K562 (cell line): ENCODE results near the gene PTPN11. TPM values are rescaled to one million over a fixed set of nuclear protein-coding genes. Genes with fewer than 3 reads are reported as not detected.
A peak's percentile ranks its signal among the peaks of the same experiment; 100 is the strongest.

ENCODE experiments used
- HBP1 ChIP-seq: fragments of 450-650 bp; formaldehyde crosslinking; IDR thresholded peaks from 2 replicates; pipeline ENCODE4 v1.4.0; 2022; ENCODE audit warnings: missing genetic modification characterization
- HDAC6 ChIP-seq: IDR thresholded peaks from 2 replicates; pipeline ENCODE4 v1.6.1; 2012; ENCODE audit warnings: low read depth, mild to moderate bottlenecking, control low read depth, inconsistent platforms, low read length, moderate library complexity
- HDAC8 ChIP-seq: fragments of 450-650 bp; IDR thresholded peaks from 2 replicates; pipeline ENCODE4 v1.6.1; 2016; ENCODE audit warnings: mild to moderate bottlenecking, missing genetic modification characterization, moderate library complexity, missing compliant biosample characterization
- HES1 ChIP-seq: fragments of 450-650 bp; IDR thresholded peaks from 2 replicates; pipeline ENCODE4 v1.6.1; 2016; ENCODE audit warnings: low read depth, mild to moderate bottlenecking, moderate library complexity
- HINFP ChIP-seq: fragments of 450-650 bp; conservative IDR thresholded peaks from 2 replicates; pipeline ENCODE4 v1.6.1; 2016; ENCODE audit warnings: missing genetic modification characterization, low read depth, mild to moderate bottlenecking, control low read depth, missing compliant biosample characterization
- HNRNPK ChIP-seq: fragments of 200-400 bp; formaldehyde crosslinking; IDR thresholded peaks from one replicate; pipeline ENCODE4 v1.6.1; 2018; ENCODE audit warnings: mild to moderate bottlenecking, low read depth, low read length; ENCODE audit not compliant: poor library complexity, severe bottlenecking
- MEIS2 ChIP-seq: fragments of 450-650 bp; IDR thresholded peaks from 2 replicates; pipeline ENCODE4 v1.6.1; 2014; ENCODE audit warnings: mild to moderate bottlenecking; ENCODE audit not compliant: partially characterized antibody
- MITF ChIP-seq: IDR thresholded peaks from 2 replicates; pipeline ENCODE4 v1.6.1; 2014; ENCODE audit warnings: antibody characterized with exemption
- PML ChIP-seq: IDR thresholded peaks from 2 replicates; pipeline ENCODE4 v1.6.1; 2012; ENCODE audit warnings: low read length, inconsistent platforms
- POU5F1 ChIP-seq: fragments of 150-350 bp; IDR thresholded peaks from 2 replicates; pipeline ENCODE4 v1.6.1; 2014; ENCODE audit warnings: borderline replicate concordance, low read length, low read depth, mild to moderate bottlenecking; ENCODE audit not compliant: partially characterized antibody
- TBP ChIP-seq: optimal IDR thresholded peaks from 2 replicates; pipeline ENCODE3; 2011; ENCODE audit warnings: low read depth, low read length, improper control_type of control experiment
- ZFP36 ChIP-seq: fragments of 150-350 bp; IDR thresholded peaks from 2 replicates; pipeline ENCODE4 v1.6.1; 2018; ENCODE audit warnings: low read length, low read depth; ENCODE audit not compliant: partially characterized antibody
- ZHX1 ChIP-seq: fragments of 150-350 bp; conservative IDR thresholded peaks from 2 replicates; pipeline ENCODE4 v1.6.1; 2014; ENCODE audit warnings: low read length
- ZNF232 ChIP-seq: sonication (generic); formaldehyde crosslinking; IDR thresholded peaks from 2 replicates; pipeline ENCODE4 v1.8.0; 2022; ENCODE audit warnings: mild to moderate bottlenecking, missing genetic modification reagents
- ZNF445 ChIP-seq: fragments of 250-450 bp; sonication (Bioruptor Pico); IDR thresholded peaks from 2 replicates; pipeline ENCODE4 v1.4.0; 2020; ENCODE audit warnings: low read depth, mild to moderate bottlenecking, moderate library complexity
- ZNF639 ChIP-seq, 2 experiments: fragments of 200-800 bp in 1 of 2; sonication (Bioruptor generic) in 1 of 2; sonication (generic) in 1 of 2; formaldehyde crosslinking in 1 of 2; IDR thresholded peaks in 1 of 2; conservative IDR thresholded peaks in 1 of 2; 2 replicates each; pipeline versions ENCODE4 v1.5.0 to v1.6.1; 2016 to 2020; ENCODE audit warnings: missing compliant biosample characterization in 1 of 2, missing genetic modification characterization in 1 of 2, missing genetic modification reagents in 1 of 2
- polyA plus RNA-seq, 8 experiments: library from polyadenylated mRNA; depleted of rRNA in 4 of 8; stranded (reverse) in 5 of 8; unstranded in 3 of 8; fragments of >200 nt; fragmentation: Nextera tagmentation in 2 of 8; fragmentation: Illumina TruSeq in 1 of 8; extraction: Ambion mirVana in 2 of 8; extraction: Trizol in 1 of 8; gene quantifications; 2 replicates each; pipeline versions ENCODE4 v1.2.1 to v1.2.3, GENCODE V29; 2011 to 2014; ENCODE audit warnings: inconsistent platforms in 1 of 8, missing spikeins in 1 of 8
- total RNA-seq, 7 experiments: library from RNA; depleted of rRNA in 6 of 7; stranded (reverse); fragments of >200 nt in 6 of 7; fragmentation: Illumina TruSeq in 2 of 7; extraction: Trizol in 2 of 7; gene quantifications; 2 replicates each; pipeline versions ENCODE4 v1.2.1 to v1.2.3, GENCODE V29; 2011 to 2021; ENCODE audit warnings: low replicate concordance in 1 of 7

PTPN11 gene
- total and polyA plus RNA-seq, 9 of the 15 experiments (the other 6 are each of a cell fraction or from before 2014, with no cell fraction given) = 22.5 to 126 (median 79.7) TPM

GRCh38 chr12:112419297-112420133 lies 768 bp downstream of the PTPN11 start (continued):
- TF ChIP-seq ZHX1 (no peak), ZNF639 (CRISPR knock-in tag; conservative IDR thresholded peaks at IDR 0.05 in 1 of 2, IDR thresholded peaks at IDR 0.05 in 1 of 2) (peak in 1 of 2 experiments; percentile 42; a peak in 1 of 4 replicates), HDAC6 (no peak), MEIS2 (no peak), HNRNPK (no peak), HDAC8 (tag) (no peak), POU5F1 (no peak), ZNF445 (no peak), HBP1 (no peak), TBP (peak; percentile 33), ZNF232 (CRISPR knock-in tag) (0 out of 2 replicates have a peak, but pooled peaks have one; percentile 40), ZFP36 (no peak), MITF (no peak), HES1 (no peak), HINFP (tag) (0 out of 2 replicates have a peak, but pooled peaks have one; percentile 5), PML (0 out of 2 replicates have a peak, but pooled peaks have one; percentile 22)
